Endometrium (tissue), 2 donors: ENCODE results near the gene MARS1.

ENCODE experiments used
- FAIRE-seq: peaks from 2 replicates; lab custom pipeline; 2012; peaks lifted over from hg19 to GRCh38; lab: Jason Lieb, UNC
- donor health status: control.
- donor health status: control.

Gene MARS1

DNA sequence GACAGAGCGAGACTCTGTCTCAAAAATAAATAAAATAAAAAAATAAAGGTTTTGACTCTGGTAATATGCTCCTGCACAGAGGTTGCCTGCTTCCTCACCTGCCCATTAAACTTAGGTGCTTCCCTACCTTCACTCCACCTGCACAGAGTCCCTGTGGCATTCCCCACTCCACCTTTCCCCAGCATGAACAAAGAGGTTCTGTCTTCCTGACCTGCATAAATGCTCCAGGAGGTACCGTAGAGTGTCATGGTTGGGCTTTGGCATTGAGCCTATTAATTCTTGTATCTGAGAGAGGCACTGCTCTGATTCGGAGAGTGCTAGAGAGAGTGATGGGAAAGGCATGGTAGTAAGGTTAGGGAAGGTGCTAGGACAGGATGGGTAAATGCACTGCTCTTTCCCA lies 14.5 kb upstream of the MARS1 start:
- no peak for FAIRE-seq

GRCh38 chr12:57473886-57474285 lies 14.0 kb upstream of the MARS1 start:
- FAIRE-seq = no peak

GRCh38 chr12:57474430-57474829 lies 13.4 kb upstream of the MARS1 start:
- FAIRE-seq = no peak

- FAIRE-seq = no peak
These were observed 13.0 kb upstream of the MARS1 start for GRCh38 chr12:57474862-57475261.

- FAIRE-seq = no peak
These were observed 12.4 kb upstream of the MARS1 start for GRCh38 chr12:57475271-57476161.

- FAIRE-seq = no peak
These were observed 11.5 kb upstream of the MARS1 start for GRCh38 chr12:57476162-57476992.

- FAIRE-seq = no peak
These were observed 10.7 kb upstream of the MARS1 start for GRCh38 chr12:57476993-57477709.

GRCh38 chr12:57477710-57478681 lies 9.9 kb upstream of the MARS1 start:
- FAIRE-seq = no peak

GRCh38 chr12:57479043-57479375 lies 8.9 kb upstream of the MARS1 start:
- no peak for FAIRE-seq

DNA sequence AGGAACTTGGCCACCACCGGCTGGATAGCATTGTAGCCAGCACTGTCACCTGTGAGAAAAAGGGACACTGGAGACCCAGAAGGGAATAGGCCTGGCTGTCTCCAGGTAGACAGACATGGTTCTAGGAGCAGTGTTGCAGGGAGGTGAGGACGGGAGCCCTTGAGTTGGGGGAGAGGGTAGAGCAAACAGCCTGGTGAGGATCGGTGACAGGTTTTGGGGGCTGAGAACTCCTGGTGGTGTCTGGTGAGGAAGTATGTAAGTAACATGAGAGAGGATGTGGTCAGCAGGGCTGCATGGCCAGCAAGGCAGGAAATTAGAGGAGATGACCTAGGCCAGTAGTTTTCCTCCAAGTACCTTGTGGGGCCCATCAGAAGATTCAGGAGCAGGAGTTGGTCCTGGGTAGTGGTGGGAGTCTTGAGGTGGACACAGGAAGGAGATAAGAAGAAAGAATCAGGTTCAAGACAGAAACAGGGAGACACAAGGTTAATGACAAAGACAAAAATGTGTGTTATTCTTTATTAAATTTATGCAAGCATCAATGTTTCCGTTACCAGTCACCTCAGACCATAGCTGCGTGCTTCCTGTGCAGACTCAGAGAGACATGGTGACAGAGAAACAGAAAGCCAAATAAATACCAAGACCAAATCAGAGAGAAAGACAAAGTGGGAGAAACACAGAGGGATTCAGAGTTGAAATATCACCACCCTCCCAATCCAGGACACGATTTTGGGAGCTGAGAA lies 8.3 kb upstream of the MARS1 start, which contains the start of gene ARHGAP9:
Gene ARHGAP9, minus strand, starts transcription at position 491 of the 740 bp plus-strand sequence. Its CDS starts 460 bp downstream, at position 31.
- FAIRE-seq = no peak

- FAIRE-seq = no peak
These were observed 6.2 kb upstream of the MARS1 start for GRCh38 chr12:57481671-57482070.

GRCh38 chr12:57483466-57483865 lies 4.4 kb upstream of the MARS1 start:
- FAIRE-seq = no peak

DNA sequence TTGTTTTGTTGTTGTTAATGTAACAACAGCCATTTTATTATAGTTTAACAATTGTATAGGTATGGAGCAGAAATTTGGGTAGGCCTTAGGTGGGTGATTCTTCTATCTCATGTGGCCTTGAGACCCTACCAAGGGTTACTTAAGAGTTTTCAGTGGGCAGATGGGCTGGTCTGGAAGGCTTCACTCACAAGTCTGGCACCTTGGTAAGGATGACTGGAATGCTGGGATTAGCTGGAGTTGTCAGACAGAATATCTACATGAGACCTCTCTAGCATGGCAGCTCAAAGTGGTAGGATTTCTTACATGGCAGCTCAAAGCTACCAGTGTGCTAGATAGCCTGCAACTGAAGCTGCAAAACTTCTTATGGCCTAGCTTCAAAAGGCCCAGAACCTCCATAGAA lies 2.2 kb upstream of the MARS1 start:
- no peak for FAIRE-seq

GRCh38 chr12:57487055-57487596 lies 742 bp upstream of the MARS1 start:
- no peak for FAIRE-seq

DNA sequence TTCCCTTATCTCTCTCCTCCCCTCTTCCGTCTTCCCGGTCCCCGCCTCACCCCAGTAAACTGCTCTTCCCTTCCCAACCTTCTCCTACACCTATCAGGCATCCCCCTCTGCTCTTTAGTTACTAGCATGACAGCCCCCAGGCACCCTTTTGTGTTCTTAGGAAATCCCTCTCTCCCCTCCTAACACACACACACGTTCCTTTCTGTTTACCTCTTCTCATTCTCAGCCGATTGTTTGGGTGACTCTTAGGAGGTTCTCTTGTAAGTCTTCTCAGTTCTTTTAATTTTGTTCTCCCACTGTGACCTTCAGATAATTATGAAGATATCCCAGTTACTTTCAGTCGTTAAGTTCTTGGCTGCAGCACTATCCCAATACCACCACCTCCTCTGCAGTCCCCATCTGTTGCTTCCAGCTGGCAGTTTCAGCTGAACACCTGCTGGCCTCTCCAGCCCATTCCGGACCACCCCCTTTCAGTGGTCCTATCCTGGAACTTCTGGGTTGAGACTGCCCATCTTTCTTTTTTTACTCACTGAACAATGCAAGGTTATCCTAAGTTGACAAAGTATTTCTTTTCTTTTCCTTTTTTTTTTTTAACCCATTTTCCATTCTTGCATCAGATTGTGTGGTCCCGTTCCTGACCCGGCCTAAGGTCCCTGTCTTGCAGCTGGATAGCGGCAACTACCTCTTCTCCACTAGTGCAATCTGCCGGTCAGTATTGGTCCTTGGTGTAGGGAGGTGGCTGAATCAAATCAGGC lies 711 bp downstream of the MARS1 start:
- no peak for FAIRE-seq

DNA sequence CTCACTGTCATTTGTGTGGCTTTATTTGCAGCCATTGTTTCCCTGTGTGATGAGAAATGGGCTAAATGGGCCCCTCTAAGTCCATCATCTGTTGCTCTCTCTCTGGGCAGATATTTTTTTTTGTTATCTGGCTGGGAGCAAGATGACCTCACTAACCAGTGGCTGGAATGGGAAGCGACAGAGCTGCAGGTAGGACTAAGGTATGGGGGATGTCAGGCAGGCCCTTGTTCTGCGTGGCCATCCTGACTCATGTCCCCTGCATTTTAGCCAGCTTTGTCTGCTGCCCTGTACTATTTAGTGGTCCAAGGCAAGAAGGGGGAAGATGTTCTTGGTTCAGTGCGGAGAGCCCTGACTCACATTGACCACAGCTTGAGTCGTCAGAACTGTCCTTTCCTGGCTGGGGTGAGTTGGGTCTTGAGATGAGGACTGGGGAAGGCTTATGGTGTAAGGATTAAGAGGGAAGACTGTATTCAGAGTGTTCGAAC lies 1.3 kb downstream of the MARS1 start:
- no peak for FAIRE-seq

GRCh38 chr12:57490126-57490525 lies 2.3 kb downstream of the MARS1 start:
- FAIRE-seq = no peak

- no peak for FAIRE-seq
These were observed 3.8 kb downstream of the MARS1 start for GRCh38 chr12:57491393-57492280.
